GM18909 (cell line): ENCODE results near the gene CCBE1.
A peak's percentile ranks its signal among the peaks of the same experiment; 100 is the strongest.

ENCODE experiments used
- ATAC-seq: cut with Tn5 transposase; IDR thresholded peaks from one replicate; pipeline ENCODE4 v1.9.1; 2021; ENCODE audit warnings: mild to moderate bottlenecking; ENCODE audit not compliant: unreplicated experiment, poor library complexity

Gene CCBE1

DNA sequence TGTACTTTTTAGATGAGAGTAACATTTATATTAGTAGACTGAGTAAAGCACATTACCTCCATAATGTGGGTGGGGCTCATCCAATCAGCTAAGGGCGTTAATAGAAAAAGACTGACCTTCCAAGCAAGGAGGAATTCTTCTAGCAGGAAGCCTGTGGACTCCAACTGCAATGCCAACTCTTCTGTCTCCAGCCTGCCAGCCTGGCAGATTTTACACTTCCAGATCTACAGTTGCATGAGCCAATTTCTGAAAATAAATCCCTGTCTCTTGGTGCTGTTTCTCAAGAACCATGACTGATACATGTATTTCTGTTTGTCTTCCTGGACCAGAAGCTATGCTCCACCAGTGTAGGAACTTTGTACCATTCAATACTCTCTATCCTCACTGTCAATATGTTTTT, 269.2 kb downstream of the CCBE1 start:
- no peak for ATAC-seq

DNA sequence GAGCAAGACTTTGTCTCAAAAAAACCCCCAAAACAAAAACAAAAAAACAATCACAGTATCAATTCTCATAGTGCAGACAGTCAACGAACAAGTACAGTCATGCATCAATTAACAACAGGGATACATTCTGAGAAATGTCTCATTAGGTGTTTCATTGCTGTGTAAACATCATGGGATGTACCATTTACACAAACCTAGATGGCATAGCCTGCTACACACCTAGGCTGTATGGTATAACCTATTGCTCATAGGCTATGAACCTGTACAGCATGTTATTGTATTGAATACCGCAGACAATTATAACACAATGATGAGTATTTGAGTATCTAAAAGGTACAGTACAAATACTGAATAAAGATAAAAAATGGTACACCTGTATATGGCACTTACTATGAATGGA, 270.4 kb downstream of the CCBE1 start:
- ATAC-seq: no peak

DNA sequence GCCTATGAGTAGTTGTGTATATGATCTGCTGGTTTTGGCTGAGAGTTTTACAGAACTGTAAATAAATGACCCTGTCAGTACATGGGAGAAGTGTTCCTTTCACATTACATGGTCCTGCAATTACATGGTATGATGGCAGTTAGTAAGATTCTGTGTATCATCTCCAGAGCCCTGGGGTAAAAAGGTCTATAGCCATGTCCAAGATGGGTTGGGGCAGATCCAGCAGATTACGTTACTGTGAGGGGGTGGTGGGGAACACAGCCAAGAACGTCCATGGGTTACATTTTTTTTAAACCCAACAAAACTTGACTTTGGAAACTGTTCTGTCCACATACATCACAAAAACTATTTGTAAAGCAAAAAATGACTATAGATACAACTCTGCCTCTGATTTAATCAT, 274.0 kb downstream of the CCBE1 start:
- ATAC-seq: no peak

DNA sequence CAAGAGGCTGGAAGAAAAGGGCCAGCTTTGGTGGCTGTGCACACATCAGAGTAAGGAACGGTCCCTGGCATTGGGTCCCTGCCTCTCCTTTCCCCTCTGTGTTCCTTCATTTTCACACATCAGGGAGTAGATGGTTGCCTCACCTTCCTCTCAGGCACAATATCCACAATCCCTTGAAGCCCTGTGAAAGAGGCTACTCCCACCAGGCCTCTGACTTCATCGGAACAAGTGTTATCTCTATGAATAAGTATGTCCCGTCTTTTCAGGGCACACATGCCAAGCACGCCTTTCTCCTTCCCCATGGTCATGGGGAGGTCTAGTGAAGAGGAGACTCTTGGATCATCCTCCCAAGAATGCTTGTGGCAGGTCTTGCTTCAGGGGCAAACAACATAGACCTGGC, 277.0 kb downstream of the CCBE1 start:
- ATAC-seq: no peak

DNA sequence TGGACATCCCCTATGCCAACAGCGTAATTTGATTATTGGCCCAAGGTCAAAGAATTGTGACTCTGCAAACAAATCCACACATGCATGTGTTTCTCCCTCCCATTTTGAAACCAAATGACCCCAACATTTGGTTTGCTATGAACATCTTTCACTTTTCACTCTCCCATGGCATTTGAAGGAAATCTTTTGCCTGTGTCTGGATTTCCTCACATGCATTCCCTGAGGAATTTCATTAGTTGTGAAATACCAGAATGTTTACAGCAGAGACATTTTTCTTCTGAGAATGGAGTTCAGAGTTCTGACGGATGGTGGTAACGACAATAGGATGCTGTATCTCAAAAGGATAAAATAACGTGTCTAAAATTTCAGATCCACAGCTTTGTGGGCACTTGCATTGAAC, 277.8 kb downstream of the CCBE1 start:
- ATAC-seq: no peak

DNA sequence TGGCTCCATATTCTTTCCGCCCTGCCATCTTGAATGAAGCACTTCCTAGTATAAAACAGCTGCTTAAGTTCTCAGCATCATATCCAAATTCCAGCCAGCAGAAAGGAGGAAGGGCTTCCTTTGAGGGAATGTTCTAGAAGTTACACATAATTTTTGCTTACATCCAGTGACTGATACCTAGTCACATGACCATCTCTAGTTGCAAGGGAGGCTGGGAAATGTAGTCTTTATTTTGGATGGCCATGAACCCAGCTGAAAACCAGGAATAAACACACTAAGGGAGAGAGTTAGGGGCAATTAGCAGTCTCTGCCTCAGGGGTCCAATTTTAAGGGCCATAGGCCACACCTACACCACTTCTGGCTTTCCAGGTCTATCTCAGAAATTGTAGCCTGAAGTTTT, 280.4 kb downstream of the CCBE1 start:
- no peak for ATAC-seq

DNA sequence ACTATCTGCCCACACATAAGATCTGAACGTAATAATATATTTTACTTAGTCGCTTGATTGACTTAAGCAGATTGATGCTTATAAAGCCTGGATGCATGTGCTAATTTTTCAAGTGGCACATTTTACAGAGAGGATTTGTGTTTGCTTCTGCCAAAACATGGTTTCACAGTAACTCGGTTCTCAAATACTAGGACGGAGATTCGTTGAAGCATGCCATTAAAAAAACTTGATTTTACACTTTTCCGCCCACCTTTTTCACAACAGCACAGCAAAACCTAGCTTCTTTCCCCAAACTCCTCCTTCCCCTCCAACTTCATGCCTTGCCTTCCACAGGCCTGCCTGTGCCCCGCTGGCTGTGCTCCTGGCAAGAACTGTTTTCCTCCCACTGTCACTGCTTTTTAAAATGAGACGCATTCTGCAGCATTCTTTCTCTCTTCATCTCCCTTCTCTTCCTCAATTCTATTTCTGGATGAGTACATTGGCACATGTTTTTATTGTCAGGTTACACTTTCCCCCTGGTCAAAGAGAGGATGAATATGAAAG, 283.0 kb downstream of the CCBE1 start:
- ATAC-seq: no peak

DNA sequence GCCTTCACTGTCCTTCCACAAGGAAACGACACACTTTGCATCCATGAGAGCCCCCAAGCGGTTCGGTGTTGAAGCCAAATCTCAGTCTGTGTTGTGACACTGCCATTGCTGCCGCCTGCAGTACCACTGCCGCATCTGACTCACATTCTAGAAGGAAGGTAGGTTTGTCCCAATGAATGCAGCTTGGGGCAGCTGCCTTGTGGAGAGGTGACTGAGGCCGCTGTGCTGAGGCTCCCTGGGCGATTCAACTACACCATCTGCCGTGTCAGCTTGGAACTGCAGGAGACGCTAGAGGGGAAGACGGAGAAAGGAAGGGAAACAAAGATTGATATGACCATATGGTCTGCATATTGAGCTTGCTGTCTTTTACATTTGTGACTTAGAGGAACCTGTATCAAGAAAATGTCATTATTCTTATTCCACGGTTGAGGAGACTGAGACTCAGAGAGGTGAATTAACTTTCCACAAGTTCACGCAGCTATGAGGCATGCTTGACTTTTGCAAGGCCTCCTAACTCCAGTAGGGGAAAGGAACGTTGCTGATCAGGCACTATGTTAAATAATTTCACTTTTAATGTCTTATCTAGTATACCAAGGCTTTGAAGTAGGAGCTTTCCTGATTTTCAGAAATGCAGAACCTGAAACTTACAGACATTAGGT, 294.7 kb downstream of the CCBE1 start:
- peak; percentile 96 for ATAC-seq

DNA sequence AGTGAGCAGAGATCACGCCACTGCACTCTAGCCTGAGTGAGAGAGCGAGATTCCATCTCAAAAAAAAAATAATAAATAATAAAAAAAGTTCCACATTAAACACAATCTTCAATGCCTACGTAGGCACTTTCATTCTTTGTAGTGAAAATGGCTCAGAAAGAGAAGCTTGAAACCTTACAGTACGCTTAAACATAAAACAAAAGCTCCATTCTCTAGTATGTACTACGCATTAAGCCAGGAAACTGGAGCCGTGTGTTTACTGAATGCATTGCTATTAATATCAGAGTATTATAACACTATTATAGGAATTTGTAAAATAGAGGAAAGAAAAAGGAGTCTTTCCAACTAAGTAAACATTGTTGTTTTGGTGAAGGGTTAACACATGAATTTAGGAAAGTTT, 296.8 kb downstream of the CCBE1 start:
- no peak for ATAC-seq

DNA sequence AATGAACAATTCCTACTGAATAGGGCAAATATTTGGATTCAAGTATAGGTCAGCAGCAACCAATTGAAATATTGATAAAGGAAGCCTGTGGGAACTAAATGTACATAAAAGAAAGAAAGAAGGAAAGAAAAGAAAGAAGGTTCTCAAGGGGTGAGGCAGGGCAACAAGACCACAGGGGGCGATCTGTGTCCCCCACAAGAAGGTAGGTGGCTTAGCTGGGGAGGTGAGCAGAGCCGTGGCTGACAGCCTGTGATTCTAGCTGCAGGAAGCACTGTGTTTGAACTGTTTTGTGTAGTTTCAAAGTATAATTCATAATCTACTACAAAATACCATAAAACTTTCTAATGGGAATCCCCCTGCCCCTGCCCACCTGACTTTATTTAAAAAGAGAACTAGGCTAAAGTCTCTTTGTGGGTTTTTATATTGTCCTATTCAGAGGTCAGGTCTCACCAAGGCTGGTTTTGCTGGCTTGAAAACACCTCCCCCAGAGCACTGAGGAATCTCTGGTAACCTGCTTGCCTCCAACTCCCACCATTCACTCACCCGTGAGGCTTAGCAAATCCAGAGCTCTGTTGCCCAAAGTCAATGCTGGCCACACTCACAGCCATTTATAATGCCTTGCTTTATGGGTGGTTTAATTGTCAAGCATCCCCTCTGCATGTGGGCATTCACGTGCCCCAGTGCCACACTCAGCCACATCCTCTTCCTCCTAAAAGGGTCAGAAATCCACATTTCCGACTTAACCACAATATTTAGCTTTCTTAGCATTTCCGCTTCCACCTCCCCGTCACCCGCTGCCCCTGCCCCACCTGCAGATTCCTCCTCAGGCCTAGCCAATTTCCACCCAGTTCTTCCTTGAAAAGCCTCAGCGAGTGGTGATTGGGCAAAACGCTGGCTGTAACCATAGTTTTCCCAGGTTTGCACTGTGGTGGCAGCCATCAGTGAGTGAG, 301.7 kb downstream of the CCBE1 start:
- ATAC-seq: no peak

DNA sequence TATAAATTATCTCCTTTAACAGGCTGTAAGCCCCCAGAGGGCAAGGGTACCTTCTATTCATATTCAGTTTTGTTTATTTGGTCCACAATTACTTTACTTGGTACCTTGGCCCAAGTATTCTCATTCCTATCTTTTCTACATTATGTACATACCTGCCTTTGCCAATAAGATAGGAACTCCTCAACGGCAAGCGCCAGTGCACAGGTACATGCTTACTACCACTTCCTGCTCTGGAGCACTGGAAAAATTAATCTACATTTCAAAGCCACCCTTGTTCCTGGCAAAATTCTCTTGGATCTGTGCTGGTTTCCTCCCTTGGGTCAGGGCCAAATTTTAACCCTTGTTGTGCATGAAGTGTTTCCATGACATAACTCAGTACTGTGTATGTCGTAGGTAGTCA, 303.8 kb downstream of the CCBE1 start:
- no peak for ATAC-seq

DNA sequence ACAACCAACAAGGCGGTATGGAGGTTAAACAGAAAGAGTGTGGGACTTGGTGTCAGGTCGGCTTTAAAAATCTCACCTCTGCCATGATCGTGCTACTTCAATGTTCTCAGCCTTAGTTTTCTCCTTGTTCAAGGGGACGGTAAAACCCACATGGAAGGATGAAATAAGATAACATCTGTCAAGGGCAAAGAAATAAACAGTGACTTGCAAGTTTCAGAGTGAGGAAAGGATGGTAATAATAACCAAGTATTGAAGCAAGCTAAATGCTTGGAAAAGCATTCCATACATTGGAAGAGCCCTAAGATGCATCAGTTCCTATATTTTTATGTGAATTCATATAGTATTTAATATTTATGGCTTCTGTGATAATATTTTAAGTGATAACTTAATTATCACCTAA, 308.4 kb downstream of the CCBE1 start:
- ATAC-seq: no peak

DNA sequence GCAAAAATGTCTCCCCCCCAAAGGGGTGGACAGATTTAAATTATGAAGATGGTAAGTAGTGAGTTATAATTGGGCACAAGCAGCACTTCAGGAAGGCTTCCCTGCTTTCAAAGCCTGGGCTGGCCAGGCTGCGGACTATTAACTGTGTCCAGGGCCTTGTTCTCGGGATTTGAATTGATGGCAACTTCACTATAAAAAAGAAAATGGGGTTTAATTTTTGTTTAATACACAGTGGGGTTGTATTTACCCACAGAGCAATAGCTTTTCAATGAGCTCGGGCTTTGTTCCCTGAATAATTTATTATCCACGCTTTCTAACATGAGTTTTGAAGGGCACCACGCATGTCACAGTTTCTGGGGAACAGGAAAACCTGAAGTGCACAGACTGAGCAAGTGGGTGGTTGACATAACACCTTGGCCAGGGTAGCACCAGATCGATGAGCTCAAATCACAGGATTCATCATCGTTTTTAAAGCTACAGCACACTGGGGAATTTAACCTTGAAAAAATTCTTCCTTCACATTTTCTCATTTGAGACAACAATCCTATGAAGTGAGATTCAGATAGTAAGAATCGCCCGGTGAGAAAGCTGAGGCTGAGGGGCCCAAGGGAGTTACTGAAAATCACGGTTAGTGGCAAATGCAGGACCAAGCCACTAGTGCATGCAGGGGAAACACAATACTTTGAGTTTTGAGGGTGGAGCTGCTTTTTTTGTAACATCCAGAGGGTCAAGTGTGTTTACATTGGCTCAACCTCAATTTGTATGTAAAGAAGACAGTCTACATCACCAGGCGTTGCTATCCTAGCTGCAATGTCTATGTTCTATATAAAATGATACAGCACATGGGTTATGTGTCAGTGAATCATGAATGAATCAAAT, 309.3 kb downstream of the CCBE1 start:
- ATAC-seq: no peak

DNA sequence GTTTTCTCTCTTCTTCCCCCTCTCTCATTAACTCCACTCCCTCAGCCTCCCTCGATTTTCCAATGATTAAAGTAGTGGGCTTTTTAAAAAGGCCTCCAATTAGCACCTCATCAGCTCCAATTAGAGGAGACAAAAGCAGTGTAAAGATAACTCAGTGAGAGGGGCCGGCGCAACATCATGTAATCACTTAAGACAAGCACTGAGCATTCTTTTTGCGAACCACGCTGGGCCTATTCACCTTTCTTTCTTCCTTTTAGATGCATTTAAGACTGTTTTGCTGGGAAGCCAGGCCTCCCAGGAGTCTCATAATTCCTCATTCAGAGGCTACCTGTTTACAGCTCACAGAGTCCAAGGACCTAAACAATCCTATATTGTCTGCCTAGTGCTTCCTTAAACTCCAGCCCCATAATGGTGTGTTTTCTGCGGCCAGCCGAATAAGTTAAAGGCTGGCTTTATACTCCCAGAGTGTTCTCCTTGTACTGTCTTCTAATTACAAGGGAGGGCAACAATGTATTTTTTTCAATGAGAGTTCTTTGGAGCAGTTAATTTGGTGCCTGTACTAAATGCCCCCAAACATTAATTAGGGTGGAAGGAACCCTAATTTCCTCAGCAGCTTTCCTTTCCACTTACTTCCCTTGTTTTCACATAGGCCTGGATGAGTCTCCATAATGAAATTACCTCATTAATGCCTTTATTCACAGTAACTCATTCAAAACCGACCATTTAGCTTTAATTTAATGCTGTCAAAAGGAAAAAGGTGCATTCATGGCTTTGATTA, 310.1 kb downstream of the CCBE1 start:
- ATAC-seq: no peak

DNA sequence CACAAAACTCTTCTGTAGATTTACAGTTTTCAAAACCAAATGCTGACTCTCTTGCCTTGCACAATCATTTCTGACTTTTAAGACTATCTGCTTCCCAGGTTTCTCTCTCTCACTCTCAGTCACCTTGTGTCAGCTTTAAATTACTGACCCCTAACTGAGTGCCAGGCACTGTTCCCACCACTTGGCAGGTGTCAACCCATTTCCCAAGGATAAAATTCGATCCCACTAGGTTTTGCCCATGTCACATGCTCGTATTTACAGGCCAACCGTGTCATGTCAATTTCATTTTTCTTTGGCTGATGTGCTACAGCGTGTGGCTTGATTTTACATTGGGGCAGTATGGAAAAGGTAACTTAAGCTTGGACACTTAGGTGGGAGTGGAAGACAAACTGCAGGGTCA, 312.0 kb downstream of the CCBE1 start:
- no peak for ATAC-seq

DNA sequence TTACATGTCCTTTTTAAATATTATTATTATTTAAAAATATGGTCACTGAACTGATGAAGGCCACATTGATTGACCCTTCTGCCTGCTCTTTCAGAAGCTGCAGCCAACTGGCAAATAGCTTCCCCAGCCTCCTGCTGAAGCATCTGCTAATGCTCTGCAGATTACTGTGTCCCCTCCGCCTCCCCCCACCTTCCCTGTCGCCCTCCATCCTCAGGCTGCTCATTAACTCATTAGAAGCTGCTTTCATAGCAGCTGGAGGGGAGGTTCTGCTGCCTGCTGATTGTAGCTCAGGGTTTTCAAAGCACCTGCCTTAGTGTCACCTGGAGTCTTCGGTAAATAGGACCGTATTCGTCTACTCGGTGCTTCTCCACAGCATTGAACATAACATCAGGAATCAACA, 313.4 kb downstream of the CCBE1 start:
- ATAC-seq: no peak

DNA sequence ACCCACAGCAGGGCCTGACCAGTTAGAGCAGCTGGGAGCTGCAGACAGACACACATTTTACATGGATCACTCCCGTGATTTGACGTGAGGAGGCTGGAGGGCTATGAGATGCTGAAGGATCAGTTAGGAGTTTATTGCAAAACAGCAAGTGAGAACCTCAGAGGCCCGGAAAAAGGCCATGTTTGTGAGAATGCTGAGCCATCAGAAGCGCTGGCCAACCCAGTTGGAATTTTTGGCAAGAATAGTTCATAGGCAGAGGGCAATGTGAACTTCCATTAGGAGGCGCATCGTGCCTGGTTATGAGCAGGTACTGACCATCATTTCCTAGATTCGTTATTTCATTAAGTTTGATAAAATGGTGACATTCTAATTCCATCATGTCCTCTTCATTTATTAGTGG, 314.8 kb downstream of the CCBE1 start:
- ATAC-seq: no peak

DNA sequence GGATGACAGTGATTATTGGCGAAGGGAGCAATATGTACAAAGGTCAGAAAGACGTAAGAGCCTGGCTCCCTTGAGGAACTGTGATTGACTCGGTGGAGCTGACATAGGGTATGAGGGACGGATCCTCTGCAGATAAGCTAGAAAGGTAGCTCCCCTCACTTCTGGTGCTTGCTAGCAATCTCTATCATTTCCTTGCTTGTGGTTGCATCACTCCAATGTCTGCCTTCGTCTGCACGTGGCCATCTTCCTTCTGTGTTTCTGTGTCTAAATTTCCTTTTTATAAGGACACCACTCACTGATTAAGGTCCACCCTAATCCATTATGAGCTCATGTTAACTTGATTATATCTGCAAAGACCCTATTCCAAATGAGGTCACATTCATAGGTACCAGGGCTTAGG, 315.3 kb downstream of the CCBE1 start:
- ATAC-seq: no peak
